ENCODE measurements around the gene SCAI. TPM values are rescaled to one million over a fixed set of nuclear protein-coding genes. Genes with fewer than 3 reads are reported as not detected.

The SCAI gene
- total RNA-seq, 1 experiment from 2014 or later, result 4.7 TPM

DNA sequence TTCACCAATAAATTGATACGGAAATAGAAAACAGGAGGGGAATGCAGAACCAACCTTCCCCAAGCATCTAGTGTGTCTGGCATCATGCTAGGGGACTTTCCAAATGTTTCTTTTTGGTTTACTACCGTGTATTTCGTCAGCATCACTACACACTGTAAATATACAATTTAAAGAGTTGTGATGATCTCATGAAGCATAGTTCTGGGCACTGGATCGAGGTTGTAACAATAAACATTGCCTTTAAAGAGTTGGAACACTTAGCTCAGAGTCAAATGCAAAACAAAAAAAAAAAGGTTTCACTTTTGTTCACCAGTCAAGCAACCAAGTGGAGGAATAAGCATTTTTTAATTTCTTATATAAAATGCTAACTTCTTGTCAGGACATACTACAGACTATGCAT lies 2.9 kb upstream of the SCAI start:
- H3K4me1 ChIP-seq (ENCODE audit: control insufficient read depth, insufficient read depth, low read length), result no peaks in the 10 kb centered on the region; the same call in 1 of the 2 replicates
- peaks cover 6% of the 10 kb centered on the region for H3K36me3 ChIP-seq (ENCODE audit: control insufficient read depth, insufficient read depth, low read length)
- no TSS peak for BruUV-seq (replicated peaks)
- TF ChIP-seq SIN3A (IDR thresholded peaks at IDR 0.05; ENCODE audit: borderline replicate concordance, insufficient read depth, low read depth, low read length), result no peak
- TF ChIP-seq POLR2AphosphoS5 (IDR thresholded peaks at IDR 0.05; ENCODE audit: low read depth, low read length), result no peak
- TF ChIP-seq, protein P1, sequence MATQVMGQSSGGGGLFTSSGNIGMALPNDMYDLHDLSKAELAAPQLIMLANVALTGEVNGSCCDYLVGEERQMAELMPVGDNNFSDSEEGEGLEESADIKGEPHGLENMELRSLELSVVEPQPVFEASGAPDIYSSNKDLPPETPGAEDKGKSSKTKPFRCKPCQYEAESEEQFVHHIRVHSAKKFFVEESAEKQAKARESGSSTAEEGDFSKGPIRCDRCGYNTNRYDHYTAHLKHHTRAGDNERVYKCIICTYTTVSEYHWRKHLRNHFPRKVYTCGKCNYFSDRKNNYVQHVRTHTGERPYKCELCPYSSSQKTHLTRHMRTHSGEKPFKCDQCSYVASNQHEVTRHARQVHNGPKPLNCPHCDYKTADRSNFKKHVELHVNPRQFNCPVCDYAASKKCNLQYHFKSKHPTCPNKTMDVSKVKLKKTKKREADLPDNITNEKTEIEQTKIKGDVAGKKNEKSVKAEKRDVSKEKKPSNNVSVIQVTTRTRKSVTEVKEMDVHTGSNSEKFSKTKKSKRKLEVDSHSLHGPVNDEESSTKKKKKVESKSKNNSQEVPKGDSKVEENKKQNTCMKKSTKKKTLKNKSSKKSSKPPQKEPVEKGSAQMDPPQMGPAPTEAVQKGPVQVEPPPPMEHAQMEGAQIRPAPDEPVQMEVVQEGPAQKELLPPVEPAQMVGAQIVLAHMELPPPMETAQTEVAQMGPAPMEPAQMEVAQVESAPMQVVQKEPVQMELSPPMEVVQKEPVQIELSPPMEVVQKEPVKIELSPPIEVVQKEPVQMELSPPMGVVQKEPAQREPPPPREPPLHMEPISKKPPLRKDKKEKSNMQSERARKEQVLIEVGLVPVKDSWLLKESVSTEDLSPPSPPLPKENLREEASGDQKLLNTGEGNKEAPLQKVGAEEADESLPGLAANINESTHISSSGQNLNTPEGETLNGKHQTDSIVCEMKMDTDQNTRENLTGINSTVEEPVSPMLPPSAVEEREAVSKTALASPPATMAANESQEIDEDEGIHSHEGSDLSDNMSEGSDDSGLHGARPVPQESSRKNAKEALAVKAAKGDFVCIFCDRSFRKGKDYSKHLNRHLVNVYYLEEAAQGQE (IDR thresholded peaks at IDR 0.05; ENCODE audit: insufficient read depth in 1 of 2, low read depth in 2 of 2, low read length in 1 of 2), result no peak
- TF ChIP-seq, protein P2, sequence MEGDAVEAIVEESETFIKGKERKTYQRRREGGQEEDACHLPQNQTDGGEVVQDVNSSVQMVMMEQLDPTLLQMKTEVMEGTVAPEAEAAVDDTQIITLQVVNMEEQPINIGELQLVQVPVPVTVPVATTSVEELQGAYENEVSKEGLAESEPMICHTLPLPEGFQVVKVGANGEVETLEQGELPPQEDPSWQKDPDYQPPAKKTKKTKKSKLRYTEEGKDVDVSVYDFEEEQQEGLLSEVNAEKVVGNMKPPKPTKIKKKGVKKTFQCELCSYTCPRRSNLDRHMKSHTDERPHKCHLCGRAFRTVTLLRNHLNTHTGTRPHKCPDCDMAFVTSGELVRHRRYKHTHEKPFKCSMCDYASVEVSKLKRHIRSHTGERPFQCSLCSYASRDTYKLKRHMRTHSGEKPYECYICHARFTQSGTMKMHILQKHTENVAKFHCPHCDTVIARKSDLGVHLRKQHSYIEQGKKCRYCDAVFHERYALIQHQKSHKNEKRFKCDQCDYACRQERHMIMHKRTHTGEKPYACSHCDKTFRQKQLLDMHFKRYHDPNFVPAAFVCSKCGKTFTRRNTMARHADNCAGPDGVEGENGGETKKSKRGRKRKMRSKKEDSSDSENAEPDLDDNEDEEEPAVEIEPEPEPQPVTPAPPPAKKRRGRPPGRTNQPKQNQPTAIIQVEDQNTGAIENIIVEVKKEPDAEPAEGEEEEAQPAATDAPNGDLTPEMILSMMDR (IDR thresholded peaks at IDR 0.05), result no peak
- no peak for TF ChIP-seq TCF7L2 (IDR thresholded peaks at IDR 0.05; ENCODE audit: low read depth, low read length)
- intact Hi-C loops (cut with micrococcal nuclease; ENCODE audit: unreplicated experiment), result loop anchor here (10.0 kb wide), 1 partner anchor 201 kb away; the partner anchor contains the start of gene GOLGA1
- in situ Hi-C loops (cut with HindIII; ENCODE audit: low pct_unique_long_range_greater_than_20kb, low sequenced_read_pairs), result no loop called here
- no peaks in the 10 kb centered on the region for H3K9me3 ChIP-seq (ENCODE audit: control insufficient read depth, insufficient read depth, low read depth, low read length)
- no peak for DNase-seq (ENCODE audit: low read depth, low spot score)
- no peaks in the 10 kb centered on the region for H3K27me3 ChIP-seq (ENCODE audit: control insufficient read depth, insufficient read depth, low read length)
- no peak for ATAC-seq
- CTCF ChIA-PET, result no interaction called here
- H3K27ac ChIP-seq (ENCODE audit: low read length), result no peak overlapping the region
- POLR2A ChIA-PET, result interaction anchor here (0.6 kb wide), 1 partner anchor 254 kb away, joined by 3 read pairs; no protein-coding TSS in a partner anchor
- H3K4me3 ChIP-seq (ENCODE audit: low read depth in 2 of 2, low read length in 2 of 2), result no peak overlapping the region

DNA sequence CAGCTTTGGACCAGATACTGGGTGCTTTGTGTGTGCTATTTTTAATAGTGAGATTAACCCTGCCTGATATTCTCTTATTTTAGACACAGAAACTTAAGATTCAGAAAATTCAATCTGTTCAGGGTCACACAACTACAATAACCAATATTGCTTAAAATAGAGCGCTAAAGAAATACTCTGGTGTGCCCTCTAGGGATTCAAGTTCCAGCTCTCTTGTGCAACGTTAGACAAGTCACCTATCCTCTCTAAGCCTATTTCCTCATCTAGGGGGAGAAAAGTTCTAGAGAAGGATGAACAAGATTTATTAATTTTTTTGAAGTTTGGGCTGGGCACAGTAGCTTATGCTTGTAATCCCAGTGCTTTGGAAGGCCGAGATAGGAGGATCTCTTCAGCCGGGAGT lies 2.1 kb upstream of the SCAI start:
- TF ChIP-seq, protein P2 (IDR thresholded peaks at IDR 0.05), result no peak
- TF ChIP-seq TCF7L2 (IDR thresholded peaks at IDR 0.05; ENCODE audit: low read depth, low read length), result no peak
- TF ChIP-seq SIN3A (IDR thresholded peaks at IDR 0.05; ENCODE audit: borderline replicate concordance, insufficient read depth, low read depth, low read length), result no peak
- TF ChIP-seq, protein P1 (IDR thresholded peaks at IDR 0.05; ENCODE audit: insufficient read depth in 1 of 2, low read depth in 2 of 2, low read length in 1 of 2), result no peak
- TF ChIP-seq POLR2AphosphoS5 (IDR thresholded peaks at IDR 0.05; ENCODE audit: low read depth, low read length), result no peak
- ATAC-seq (no peak), DNase-seq (ENCODE audit: low read depth, low spot score) (no peak)
- Histone ChIP-seq H3K4me3 (ENCODE audit: low read depth in 2 of 2, low read length in 2 of 2) (no peak overlapping the region), H3K36me3 (ENCODE audit: control insufficient read depth, insufficient read depth, low read length) (peaks cover 4% of the 10 kb centered on the region), H3K4me1 (ENCODE audit: control insufficient read depth, insufficient read depth, low read length) (no peaks in the 10 kb centered on the region; the same call in 1 of the 2 replicates), H3K27ac (ENCODE audit: low read length) (no peak overlapping the region), H3K27me3 (ENCODE audit: control insufficient read depth, insufficient read depth, low read length) (no peaks in the 10 kb centered on the region), H3K9me3 (ENCODE audit: control insufficient read depth, insufficient read depth, low read depth, low read length) (no peaks in the 10 kb centered on the region)
- intact Hi-C loops (cut with micrococcal nuclease; ENCODE audit: unreplicated experiment) (loop anchor here (10.0 kb wide), 1 partner anchor 201 kb away; the partner anchor contains the start of gene GOLGA1), in situ Hi-C loops (cut with HindIII; ENCODE audit: low pct_unique_long_range_greater_than_20kb, low sequenced_read_pairs) (no loop called here)
- BruUV-seq (replicated peaks), result no TSS peak
- CTCF ChIA-PET, result interaction anchor here (0.9 kb wide), 1 partner anchor 148 kb away, joined by 3 read pairs; no protein-coding TSS in a partner anchor
- POLR2A ChIA-PET, result interaction anchor here (0.7 kb wide), 1 partner anchor 223 kb away, joined by 6 read pairs; no protein-coding TSS in a partner anchor

Data from Panc1 (cell line).